DMS53 treated with DMSO at 0.1 percent for 48 hours (cell line): ENCODE data around the gene MTMR3.

ENCODE experiments used
- DNase-seq: peaks from one replicate; lab custom pipeline; 2025; ENCODE audit not compliant: unreplicated experiment; lab: John Stamatoyannopoulos, UW

MTMR3 gene

DNA sequence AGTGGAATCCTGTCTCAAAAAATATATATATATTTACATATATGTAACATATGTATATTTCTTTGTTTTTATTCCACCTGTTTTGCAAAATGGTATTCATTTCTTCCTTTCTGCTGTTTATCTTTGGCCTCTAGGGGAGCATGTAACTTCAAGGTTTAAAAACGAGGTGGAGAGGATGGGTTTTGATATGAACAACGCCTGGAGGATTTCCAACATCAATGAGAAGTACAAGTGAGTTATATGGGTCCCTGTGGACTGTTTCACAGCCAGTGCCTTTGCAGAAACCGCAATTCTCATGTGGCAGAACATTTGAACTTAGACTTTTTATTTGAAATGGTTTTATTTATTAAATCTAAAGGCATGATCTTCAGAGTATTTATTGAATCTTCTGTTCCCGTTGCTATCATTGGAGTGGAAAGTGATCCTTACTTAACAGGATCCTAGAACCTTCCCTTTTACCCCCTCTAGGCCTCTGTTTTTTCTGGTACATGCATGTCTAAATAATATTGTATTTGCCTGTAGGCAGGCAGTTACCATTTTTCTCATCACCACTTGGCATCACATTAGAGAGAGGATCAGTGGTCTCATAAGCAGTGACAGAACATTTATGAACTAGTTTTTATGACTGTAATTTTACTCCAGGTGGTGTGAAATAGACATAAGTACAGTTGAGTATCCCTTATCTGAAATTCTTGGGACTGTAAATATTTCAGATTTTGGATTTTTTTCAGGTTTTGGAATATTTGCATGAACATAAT, 115.8 kb downstream of the MTMR3 start:
- DNase-seq, result no peak

DNA sequence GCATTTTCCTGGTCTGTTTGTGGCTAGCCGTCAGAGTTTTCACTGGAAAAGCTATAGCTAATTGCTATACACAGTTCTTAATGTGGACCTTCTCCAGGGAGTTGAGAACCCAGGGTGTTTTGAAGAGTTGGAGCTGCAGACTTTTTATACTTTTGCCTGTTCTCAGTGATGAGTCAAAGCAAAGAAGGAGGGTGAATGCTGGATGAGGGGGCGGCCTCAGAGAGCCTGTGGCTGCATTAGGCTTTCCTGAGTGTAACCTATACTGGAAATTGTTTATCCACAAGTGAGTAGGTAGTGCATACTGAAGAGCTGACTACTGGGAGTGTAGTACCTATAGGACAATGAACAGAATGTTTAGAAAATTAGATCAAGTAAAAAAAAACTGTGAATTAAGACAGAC, 117.6 kb downstream of the MTMR3 start:
- no peak for DNase-seq

DNA sequence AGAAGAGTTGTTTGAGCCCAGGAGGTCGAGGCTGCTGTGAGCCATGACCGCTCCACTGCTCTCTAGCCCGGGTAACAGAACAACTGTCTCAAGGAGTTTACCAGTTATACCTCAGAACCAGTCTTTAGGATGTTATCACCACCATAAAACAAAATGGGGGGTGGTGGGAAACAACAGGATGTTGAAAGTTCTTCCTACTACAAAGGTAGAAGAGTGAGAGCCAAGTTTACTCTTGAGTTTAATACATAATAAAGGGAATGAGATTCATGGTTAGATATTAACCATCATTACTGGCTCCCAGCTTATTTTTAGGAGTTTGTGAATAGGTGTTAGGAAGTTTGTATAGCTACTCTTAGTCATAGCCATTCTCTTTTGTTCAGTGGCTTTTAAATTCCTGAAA, 118.5 kb downstream of the MTMR3 start:
- DNase-seq, result no peak

DNA sequence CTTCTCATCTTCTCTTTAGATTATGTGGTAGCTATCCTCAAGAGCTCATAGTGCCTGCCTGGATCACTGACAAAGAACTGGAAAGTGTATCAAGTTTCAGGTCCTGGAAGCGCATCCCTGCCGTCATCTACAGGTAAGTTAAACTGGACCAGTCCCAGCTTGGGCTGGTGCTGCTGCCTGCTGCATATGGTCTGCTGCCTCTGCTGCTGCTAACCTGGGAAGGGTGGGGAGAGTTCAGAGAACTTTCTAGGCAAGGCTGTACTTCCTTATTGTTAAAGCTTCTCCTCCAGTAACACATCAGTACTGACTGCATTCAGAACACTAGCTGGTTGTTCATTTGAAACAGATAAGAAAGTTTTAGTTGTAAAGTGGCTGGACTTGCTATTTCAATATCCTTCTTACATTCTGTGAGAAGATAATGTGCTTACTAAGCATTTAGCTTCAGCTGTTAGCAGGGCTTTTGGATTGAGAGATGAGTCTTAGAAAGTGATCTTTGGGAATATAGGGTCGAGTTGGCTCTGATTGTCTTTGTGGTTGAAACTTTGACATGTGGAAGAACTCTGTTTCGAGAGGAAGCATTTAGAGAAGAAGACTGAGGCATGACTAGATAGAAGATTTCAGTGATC, 120.0 kb downstream of the MTMR3 start:
- DNase-seq, result no peak

DNA sequence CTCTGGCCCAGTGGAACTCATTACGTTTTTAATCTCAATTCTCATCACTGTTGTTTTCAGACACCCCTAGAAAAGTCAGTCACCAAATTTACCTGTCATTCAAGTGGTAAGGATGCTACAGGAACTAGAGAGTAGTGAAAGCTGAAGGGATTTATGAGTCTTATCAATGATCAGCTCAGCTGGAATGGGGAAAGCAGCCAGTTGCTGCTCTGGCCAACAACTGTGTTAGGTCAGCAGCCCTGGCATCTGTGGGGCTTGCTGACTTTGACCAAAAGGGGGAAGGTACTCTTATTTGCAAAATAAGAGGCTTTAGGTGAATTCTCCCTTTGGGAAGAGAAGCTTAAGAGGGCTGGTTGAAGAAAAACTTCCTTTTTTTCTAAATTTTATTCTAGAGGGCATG, 121.1 kb downstream of the MTMR3 start:
- DNase-seq, result no peak

DNA sequence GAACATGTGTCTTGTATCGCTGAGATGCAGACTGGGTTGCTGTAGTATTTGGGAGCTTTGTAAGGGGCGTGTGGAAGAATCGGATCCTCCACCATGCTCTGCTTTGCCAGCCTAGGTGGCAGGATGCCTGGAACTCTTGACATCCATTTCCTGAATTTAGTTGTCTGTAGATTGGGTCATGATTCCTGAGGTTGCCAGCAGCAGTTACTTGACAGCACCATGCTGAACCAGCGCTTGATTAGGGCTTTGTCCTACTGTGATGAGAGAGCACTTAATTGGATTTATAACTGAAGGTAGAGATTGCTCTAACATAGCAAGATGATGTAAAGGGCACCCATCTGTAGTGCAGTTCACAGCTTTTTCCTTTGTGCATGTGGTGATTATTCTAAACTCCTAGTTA, 121.7 kb downstream of the MTMR3 start:
- no peak for DNase-seq

DNA sequence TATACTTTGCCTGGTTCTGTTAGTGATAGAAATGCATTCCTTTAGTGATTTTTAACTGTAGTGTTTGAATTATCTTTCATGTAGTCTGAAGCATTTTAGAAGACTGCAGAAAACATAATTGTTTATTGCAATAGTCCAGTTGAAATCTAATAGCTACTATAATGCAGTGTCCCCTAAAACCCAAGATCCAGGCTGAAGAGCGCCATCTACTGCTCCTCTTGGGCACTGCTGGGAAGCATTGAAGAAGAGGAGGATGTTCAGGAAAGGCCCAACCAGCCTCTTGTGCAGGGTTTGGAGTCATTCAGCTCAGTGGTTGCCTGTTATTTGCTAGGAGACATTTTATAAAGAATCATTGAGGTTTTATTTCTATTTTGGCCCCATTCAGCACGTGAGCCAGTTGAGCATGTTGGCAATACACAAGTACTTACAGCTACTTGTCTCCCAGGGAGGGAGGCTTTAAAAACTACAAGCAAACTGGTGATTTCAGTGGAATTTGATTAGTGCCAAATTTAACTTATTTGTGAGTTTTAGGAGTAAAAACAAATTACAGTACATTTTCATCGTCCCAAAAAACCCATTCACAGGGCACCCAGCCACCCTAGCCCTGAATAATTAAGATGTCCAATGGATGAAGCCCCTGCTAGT, 122.4 kb downstream of the MTMR3 start:
- DNase-seq, result peak; percentile 2

DNA sequence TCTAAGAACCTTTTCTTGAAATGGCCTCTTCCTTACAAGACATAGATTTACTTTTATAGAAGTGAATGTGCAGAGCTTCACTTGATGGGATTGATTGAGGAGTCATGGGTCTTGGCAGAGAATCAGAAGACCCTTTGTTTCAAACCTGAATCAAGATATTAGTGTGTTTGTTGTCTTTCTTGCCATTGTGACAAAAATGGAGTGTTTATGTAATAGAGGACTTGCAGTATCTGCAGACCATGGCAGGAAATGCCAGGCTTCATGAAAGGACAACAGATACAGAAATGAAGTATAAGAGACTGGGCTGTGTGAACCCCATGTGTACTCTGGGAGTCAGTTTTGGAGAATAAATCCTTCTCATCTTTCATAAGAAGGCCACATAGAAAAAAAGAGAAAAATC, 124.4 kb downstream of the MTMR3 start:
- no peak for DNase-seq

DNA sequence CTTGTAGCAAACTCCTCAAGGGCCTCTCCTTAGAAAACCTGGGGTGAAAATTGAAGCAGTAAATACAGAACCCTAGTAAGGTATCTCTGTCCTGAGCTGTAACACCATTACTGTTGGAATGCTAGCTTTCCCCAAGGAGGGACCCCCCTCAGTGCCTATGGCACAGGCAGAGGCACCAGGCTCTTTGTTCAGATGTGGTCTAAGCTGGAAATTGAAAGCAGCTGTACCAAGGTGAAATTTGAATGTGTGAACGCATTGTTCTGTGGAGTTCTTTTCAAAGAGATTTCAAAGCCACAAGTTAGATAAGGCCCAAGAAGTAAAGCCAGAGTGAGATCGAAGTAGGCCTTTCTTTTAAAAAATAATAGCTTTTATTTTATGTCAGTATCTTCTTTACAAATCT, 125.4 kb downstream of the MTMR3 start:
- no peak for DNase-seq

DNA sequence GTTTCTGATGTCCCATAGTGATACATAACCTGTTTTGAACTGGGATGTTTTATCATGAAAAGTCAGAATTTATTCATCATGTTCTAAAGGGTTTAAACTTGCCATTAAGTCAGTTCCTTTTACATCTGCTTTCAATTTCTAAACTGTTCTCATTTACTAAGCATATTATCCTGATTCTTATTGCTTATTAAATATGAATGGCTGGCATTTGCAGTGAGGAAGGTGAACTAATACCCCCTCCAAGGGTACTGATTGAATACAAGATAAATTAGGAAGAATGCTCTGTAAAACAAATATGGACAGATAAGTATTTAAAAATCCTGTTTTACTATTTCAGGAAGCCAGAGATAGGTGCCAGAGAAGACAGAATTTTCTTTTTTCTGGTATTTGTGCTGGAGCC, 126.5 kb downstream of the MTMR3 start:
- no peak for DNase-seq

DNA sequence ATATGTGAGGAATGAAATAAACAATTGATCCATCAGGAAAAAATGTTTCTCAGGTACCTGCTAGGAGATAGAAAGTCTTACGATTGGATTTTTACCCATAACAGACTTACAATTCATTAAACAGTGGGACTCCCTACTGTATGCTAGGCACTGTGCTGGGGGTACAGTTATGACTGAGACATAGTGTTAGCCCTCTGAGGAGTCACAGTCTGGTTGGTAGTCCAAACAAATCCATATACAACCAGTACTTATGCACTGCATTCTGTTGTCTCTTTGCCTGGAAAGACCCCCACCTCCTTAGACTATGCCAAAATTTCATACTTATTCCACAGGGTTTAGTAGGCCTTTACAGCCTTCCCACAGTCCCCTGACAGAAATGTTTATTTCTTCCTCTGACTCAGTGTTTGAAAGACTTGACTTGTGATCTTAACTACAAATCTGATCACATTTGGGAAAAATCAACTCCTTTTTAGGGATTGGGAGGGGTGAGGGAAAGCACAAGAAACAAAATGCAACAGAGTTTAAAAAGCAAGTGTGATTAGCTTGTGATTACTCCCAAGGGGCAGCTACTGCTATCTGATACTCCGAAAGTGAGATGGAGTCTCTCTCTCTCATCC, 127.9 kb downstream of the MTMR3 start:
- no peak for DNase-seq

DNA sequence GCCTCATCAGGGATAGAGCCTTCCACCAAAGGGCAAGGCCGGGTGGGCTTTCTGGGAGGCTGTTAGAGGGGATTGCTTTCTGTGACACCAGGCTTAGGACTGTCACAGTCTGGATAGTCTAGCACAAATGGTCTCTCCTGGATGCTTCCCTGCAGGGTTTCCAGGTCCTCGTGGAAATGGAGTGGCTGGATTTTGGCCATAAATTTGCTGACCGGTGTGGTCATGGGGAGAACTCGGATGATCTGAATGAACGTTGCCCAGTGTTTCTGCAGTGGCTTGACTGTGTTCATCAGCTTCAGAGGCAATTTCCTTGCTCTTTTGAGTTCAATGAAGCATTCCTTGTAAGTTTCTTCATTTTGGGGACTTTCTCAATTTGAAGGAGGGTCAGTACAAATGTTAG, 130.2 kb downstream of the MTMR3 start:
- no peak for DNase-seq

DNA sequence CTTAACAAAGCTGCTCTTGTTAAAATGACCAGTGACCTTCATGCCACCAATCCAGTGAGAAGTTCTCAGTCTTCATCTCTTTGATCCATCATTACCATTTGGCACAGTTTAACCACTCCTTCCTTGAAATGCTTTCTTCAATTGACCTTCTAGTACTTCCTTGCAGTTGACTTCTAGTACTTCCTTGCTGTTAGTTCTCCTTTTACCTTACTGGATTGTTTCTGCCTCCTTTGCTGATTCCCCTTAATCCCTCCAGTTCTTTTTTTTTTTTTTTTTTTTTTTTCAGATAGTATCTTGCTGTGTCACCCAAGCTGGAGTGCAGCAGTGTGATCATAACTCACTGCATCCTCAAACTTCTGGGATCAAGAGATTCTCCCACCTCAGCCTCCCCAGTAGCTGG, 131.3 kb downstream of the MTMR3 start:
- DNase-seq, result no peak

DNA sequence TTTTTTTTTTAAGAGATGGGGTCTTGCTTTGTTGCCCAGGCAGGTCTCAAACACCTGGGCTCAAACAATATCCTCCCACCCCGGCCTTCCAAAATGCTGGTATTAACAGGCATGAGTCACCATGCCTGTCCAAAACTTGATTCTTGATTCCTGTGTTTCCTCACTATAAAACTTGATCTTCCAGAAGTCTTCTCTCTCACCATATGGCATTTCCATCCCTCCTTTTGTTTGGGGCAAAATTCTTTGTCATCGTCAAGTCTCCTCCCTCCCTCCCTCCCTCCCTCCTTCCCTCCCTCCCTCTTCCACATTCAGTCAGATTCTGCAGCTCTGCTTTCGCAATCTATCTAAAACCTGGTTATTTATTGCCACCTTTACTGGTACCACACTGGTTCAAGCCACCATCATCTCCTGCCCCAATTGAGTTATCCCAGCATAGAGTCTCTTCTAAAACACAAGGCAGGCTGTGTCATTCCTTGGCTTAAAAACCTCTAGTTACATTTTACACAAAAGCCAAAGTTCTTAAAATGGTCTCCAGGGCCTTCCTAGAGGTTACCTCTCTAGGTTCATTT, 132.3 kb downstream of the MTMR3 start:
- DNase-seq, result no peak

DNA sequence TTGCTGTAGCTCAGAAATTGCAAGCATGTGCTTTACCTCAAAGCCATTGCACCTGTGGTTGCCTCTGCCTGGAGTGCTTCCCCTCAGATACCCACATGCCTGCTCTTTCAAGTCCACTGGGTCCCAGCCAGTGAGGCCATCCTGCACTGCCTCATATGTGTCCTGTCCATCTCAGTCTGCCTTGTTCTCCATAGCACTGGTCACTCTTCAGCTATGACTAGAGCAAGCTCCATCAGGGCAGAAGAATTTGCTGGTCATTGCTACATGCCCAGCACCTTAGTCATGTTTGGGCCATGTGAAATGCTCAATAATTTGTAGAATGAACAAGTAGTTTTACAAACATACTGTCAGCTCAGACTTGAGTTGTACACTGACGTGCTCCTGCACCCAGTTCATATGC, 132.9 kb downstream of the MTMR3 start:
- no peak for DNase-seq

DNA sequence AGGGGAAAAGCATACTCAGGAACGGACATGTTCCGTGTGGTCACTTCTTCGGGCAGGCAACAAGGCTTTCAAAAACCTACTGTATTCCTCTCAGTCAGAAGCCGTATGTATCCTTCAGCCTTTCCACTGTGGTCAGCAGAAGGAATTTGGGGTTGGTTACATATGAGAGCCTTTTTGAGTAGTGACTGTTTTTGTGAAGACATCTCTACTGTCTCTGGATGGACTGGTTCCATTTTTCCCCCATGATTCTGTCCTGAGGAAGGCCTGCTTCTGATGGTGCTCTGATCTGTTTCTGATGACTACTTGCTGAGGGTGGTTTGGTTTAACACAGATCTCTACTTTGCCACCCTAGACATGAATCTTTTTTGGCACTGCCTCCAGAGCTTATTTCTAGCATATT, 133.6 kb downstream of the MTMR3 start:
- no peak for DNase-seq

DNA sequence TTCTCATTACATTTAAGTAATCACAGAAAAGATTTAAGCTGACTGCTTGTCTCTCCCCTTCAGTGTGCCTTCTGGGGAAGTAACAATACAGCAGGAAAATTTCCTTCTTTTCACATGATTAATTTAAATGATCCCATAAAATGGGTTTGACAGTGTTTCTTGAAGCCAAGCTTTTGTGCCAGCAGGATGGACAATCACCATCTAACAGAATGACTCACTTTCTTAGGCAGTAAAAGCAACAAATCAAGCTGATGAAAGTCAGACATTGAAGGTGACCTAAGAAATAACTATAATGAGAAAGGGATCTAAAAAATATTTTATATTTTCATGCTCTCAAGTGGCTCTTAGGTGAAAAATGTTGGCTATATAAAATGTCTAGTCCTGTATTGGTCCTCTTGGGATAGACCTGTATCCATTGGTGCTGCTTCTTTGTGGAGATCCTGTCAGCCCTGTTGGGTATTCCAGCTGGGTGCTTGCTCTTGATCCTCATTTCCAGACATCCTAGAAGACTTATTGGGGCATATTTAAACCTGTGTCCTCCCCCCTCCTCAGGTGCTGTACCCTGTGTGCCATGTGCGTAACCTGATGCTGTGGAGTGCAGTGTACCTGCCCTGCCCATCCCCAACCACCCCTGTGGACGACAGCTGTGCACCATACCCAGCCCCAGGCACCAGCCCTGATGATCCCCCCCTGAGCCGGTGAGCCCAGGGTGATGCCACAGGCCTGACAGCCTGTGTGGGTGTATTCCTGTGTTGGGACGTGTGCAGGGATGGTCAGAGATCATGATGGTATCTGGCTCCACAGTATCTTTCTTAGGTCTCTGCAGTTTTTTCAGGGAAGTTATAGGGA, 134.6 kb downstream of the MTMR3 start:
- no peak for DNase-seq

DNA sequence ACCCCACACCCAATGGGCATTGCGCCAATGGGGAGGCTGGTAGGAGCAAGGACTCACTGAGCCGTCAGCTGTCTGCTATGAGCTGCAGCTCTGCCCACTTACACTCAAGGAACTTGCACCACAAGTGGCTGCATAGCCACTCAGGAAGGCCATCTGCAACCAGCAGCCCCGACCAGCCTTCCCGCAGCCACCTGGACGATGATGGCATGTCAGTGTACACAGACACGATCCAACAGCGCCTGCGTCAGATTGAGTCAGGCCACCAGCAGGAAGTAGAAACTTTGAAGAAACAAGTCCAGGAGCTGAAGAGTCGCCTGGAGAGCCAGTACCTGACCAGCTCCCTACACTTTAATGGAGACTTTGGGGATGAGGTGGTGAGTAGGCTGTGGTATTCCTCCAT, 137.5 kb downstream of the MTMR3 start:
- peak; percentile 3 for DNase-seq

DNA sequence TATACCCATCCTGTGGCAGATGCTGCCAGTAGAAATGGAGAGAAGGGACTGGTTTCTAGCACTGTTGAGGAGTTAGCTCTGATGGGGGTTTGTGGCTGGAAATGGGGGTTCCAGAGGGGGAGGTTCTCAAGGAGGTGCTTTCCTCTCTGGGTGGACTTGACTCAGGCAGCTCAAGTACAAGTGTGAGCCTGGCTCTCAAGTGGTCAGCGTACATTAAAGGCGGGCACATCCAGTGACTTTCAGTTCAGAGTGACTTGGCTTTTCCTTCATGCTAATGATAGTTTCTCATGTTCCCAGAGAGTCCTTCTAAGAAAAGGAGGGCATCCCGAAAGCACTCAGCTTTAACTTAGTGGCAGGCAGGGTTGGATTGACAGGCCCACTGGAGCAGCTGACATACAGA, 138.4 kb downstream of the MTMR3 start:
- no peak for DNase-seq

DNA sequence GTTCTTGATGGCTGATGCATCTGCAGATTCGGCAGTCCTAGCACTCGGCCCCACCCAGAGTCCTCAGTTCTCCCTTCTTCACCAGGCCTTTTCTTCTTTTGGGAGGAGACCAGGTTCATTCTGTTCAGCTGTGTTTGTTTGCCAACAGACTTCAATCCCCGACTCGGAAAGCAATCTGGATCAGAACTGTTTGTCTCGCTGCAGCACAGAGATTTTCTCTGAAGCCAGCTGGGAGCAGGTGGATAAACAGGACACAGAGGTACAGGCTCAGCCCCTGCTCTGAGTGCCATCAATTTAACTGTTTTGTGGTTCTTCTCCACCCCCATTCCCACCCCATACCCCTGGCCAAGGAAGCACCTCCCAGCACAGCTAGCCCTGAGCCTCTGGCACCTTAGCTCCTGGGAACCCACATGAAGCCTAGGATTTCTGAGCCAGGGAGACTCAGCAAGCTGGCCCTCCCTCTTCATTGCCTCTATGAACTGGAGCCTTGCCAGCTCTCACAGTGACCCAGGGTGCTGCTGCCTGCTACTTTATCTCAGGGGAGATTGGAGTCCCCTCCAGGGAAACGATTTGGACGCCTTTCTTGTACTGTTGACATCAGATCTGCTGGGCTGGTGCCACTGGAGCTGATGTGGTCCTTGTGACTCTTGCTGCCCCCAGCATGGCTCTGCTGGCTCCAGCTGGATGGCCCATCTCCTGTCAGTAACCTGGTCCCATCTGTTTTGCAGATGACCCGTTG, 139.1 kb downstream of the MTMR3 start:
- DNase-seq, result no peak
